ENCODE data around the gene ADAMTSL4. TPM values are rescaled to one million over a fixed set of nuclear protein-coding genes. Genes with fewer than 3 reads are reported as not detected.

ADAMTSL4 gene
- total and polyA plus RNA-seq, 9 of the 15 experiments (the other 6 are each of a cell fraction or from before 2014, with no cell fraction given) = 12.7 to 212 (median 35.6) TPM

- TF ChIP-seq, protein P1, sequence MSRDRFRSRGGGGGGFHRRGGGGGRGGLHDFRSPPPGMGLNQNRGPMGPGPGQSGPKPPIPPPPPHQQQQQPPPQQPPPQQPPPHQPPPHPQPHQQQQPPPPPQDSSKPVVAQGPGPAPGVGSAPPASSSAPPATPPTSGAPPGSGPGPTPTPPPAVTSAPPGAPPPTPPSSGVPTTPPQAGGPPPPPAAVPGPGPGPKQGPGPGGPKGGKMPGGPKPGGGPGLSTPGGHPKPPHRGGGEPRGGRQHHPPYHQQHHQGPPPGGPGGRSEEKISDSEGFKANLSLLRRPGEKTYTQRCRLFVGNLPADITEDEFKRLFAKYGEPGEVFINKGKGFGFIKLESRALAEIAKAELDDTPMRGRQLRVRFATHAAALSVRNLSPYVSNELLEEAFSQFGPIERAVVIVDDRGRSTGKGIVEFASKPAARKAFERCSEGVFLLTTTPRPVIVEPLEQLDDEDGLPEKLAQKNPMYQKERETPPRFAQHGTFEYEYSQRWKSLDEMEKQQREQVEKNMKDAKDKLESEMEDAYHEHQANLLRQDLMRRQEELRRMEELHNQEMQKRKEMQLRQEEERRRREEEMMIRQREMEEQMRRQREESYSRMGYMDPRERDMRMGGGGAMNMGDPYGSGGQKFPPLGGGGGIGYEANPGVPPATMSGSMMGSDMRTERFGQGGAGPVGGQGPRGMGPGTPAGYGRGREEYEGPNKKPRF (IDR thresholded peaks at IDR 0.05; ENCODE audit: low read depth, low read length) = no peak
- TF ChIP-seq, protein P2, sequence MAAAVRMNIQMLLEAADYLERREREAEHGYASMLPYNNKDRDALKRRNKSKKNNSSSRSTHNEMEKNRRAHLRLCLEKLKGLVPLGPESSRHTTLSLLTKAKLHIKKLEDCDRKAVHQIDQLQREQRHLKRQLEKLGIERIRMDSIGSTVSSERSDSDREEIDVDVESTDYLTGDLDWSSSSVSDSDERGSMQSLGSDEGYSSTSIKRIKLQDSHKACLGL (CRISPR knock-in tag; IDR thresholded peaks at IDR 0.05; ENCODE audit: borderline replicate concordance, poor library complexity, severe bottlenecking) = no peak
- TF ChIP-seq, protein P3, sequence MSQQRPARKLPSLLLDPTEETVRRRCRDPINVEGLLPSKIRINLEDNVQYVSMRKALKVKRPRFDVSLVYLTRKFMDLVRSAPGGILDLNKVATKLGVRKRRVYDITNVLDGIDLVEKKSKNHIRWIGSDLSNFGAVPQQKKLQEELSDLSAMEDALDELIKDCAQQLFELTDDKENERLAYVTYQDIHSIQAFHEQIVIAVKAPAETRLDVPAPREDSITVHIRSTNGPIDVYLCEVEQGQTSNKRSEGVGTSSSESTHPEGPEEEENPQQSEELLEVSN (IDR thresholded peaks at IDR 0.05; ENCODE audit: borderline replicate concordance in 1 of 2, extremely low read depth in 1 of 2, insufficient read depth in 1 of 2, insufficient read length in 1 of 2, low read depth in 1 of 2, low read length in 1 of 2, poor library complexity in 1 of 2, severe bottlenecking in 1 of 2) = no peak
- TF ChIP-seq ZBTB5 (IDR thresholded peaks at IDR 0.05) = no peak
- no peak for TF ChIP-seq NFYB (IDR thresholded peaks at IDR 0.05; ENCODE audit: extremely low read depth, insufficient read length)
- TF ChIP-seq JUN (IDR thresholded peaks at IDR 0.05; ENCODE audit: borderline replicate concordance, low read depth, low read length) = 0 out of 2 replicates have a peak, but pooled peaks have one; percentile 30
- no peak for TF ChIP-seq JUN (CRISPR knock-in tag; IDR thresholded peaks at IDR 0.05; ENCODE audit: borderline replicate concordance)
- no peak for TF ChIP-seq HOXB6 (CRISPR knock-in tag; IDR thresholded peaks at IDR 0.05; ENCODE audit: borderline replicate concordance)
- TF ChIP-seq TFAM (CRISPR knock-in tag; conservative IDR thresholded peaks at IDR 0.05) = no peak
- TF ChIP-seq PML (IDR thresholded peaks at IDR 0.05; ENCODE audit: low read length) = peak; percentile 31; the same call in 1 of the 2 replicates
- TF ChIP-seq MXI1 (IDR thresholded peaks at IDR 0.05; ENCODE audit: low read depth, low read length) = no peak
- no peak for TF ChIP-seq YBX1 (IDR thresholded peaks at IDR 0.05)
- TF ChIP-seq NFXL1 (CRISPR knock-in tag; IDR thresholded peaks at IDR 0.05) = no peak
- no peak; the same call in 1 of the 2 replicates for TF ChIP-seq FOXJ2 (tag; IDR thresholded peaks at IDR 0.05)
- no peak for TF ChIP-seq RNF2 (IDR thresholded peaks at IDR 0.05)
- no peak for TF ChIP-seq PRMT5 (CRISPR knock-in tag; IDR thresholded peaks at IDR 0.05)
- TF ChIP-seq, protein P4, sequence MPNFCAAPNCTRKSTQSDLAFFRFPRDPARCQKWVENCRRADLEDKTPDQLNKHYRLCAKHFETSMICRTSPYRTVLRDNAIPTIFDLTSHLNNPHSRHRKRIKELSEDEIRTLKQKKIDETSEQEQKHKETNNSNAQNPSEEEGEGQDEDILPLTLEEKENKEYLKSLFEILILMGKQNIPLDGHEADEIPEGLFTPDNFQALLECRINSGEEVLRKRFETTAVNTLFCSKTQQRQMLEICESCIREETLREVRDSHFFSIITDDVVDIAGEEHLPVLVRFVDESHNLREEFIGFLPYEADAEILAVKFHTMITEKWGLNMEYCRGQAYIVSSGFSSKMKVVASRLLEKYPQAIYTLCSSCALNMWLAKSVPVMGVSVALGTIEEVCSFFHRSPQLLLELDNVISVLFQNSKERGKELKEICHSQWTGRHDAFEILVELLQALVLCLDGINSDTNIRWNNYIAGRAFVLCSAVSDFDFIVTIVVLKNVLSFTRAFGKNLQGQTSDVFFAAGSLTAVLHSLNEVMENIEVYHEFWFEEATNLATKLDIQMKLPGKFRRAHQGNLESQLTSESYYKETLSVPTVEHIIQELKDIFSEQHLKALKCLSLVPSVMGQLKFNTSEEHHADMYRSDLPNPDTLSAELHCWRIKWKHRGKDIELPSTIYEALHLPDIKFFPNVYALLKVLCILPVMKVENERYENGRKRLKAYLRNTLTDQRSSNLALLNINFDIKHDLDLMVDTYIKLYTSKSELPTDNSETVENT (CRISPR knock-in tag; IDR thresholded peaks at IDR 0.05) = peak; percentile 54; the same call in 1 of the 2 replicates
Measured at GRCh38 chr1:150561254-150561973, 12.2 kb downstream of the ADAMTSL4 start (continued).

Data from K562 (cell line).